ENCODE data around the gene TUBGCP3.

The TUBGCP3 gene

GRCh38 chr13:112450118-112450903 lies 137.6 kb downstream of the TUBGCP3 start:
- H3K36me3 ChIP-seq: no peaks in the 10 kb centered on the region
- no peak for TF ChIP-seq CTCF (IDR thresholded peaks at IDR 0.05; ENCODE audit: low read depth, low read length)
- peaks cover 28% of the 10 kb centered on the region for H3K27me3 ChIP-seq

DNA sequence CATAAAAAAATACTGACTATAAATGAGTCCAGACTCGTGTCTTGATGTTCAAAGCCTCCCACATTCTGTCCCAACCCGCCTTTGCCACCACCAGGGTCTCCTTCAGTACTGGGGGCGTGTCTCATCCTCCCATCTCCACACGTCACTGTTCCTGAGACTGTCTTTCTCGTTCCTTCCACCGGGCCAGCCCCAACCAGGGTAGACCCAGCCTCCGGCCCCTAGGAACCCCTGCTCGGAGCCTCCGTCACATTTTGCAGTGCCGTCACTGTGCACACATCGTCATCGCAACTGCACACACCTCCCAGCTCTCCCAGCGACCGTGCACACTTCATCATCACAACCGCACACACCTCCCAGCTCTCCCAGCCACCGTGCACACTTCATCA lies 138.4 kb downstream of the TUBGCP3 start:
- H3K36me3 ChIP-seq: no peaks in the 10 kb centered on the region
- no peak for DNase-seq
- no peak overlapping the region for H3K4me3 ChIP-seq (ENCODE audit: low read depth, low read length)
- H3K9me3 ChIP-seq: no peaks in the 10 kb centered on the region
- no peak for TF ChIP-seq CTCF (IDR thresholded peaks at IDR 0.05; ENCODE audit: low read depth, low read length)
- peaks cover 36% of the 10 kb centered on the region for H3K27me3 ChIP-seq
- no peaks in the 10 kb centered on the region for H3K4me1 ChIP-seq

More at GRCh38 chr13:112450118-112450903, 137.6 kb downstream of the TUBGCP3 start:
- Histone ChIP-seq H3K9me3 (no peaks in the 10 kb centered on the region), H3K4me3 (ENCODE audit: low read depth, low read length) (no peak overlapping the region), H3K4me1 (no peaks in the 10 kb centered on the region)
- DNase-seq: no peak

- no peaks in the 10 kb centered on the region for H3K4me1 ChIP-seq
- no peak for TF ChIP-seq CTCF (IDR thresholded peaks at IDR 0.05; ENCODE audit: low read depth, low read length)
Measured at GRCh38 chr13:112448621-112449544, 139.1 kb downstream of the TUBGCP3 start.

GRCh38 chr13:112447761-112448603 lies 140.0 kb downstream of the TUBGCP3 start:
- no peak for TF ChIP-seq CTCF (IDR thresholded peaks at IDR 0.05; ENCODE audit: low read depth, low read length)
- H3K9me3 ChIP-seq: no peaks in the 10 kb centered on the region
- peaks cover 48% of the 10 kb centered on the region for H3K27me3 ChIP-seq
- no peak overlapping the region for H3K4me3 ChIP-seq (ENCODE audit: low read depth, low read length)
- DNase-seq: no peak
- H3K4me1 ChIP-seq: no peaks in the 10 kb centered on the region
- no peaks in the 10 kb centered on the region for H3K36me3 ChIP-seq

More at GRCh38 chr13:112448621-112449544, 139.1 kb downstream of the TUBGCP3 start:
- Histone ChIP-seq H3K36me3 (no peaks in the 10 kb centered on the region), H3K4me3 (ENCODE audit: low read depth, low read length) (no peak overlapping the region), H3K27me3 (peaks cover 42% of the 10 kb centered on the region), H3K9me3 (no peaks in the 10 kb centered on the region)
- DNase-seq: no peak

GRCh38 chr13:112447306-112447705 lies 140.6 kb downstream of the TUBGCP3 start:
- Histone ChIP-seq H3K9me3 (no peaks in the 10 kb centered on the region), H3K36me3 (no peaks in the 10 kb centered on the region), H3K4me3 (ENCODE audit: low read depth, low read length) (no peak overlapping the region), H3K27me3 (peaks cover 55% of the 10 kb centered on the region), H3K4me1 (no peaks in the 10 kb centered on the region)
- no peak for DNase-seq
- TF ChIP-seq CTCF (IDR thresholded peaks at IDR 0.05; ENCODE audit: low read depth, low read length): no peak

Data from BE2C (cell line).